ENCODE results near the gene LPP.

Gene LPP

DNA sequence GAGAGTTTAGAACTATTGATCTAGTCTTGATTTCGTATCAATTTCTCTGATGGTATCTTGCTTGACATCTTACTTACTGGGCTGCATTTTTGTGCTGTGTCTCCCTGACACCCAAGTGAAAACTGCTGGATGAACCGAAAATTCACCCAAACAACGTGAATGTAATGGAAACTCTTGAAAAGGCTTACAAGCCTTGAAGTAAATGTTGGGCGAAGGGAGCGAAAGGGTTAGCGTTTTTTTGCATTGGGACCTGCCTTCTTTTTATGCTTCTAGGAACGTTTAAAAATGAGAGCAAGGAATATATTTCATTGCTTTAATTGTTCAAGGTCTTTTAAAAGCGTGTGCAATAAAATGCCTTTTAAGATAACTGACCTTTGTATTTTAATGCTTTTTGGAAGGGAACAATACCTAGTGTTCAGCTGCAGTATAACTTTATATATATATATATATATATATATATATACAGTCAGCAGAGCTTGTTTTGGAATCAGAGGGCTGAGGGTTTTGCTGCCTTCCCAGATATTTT is 94.1 kb downstream of the LPP start:
- no peak for DNase-seq (ENCODE audit: low read depth)

DNA sequence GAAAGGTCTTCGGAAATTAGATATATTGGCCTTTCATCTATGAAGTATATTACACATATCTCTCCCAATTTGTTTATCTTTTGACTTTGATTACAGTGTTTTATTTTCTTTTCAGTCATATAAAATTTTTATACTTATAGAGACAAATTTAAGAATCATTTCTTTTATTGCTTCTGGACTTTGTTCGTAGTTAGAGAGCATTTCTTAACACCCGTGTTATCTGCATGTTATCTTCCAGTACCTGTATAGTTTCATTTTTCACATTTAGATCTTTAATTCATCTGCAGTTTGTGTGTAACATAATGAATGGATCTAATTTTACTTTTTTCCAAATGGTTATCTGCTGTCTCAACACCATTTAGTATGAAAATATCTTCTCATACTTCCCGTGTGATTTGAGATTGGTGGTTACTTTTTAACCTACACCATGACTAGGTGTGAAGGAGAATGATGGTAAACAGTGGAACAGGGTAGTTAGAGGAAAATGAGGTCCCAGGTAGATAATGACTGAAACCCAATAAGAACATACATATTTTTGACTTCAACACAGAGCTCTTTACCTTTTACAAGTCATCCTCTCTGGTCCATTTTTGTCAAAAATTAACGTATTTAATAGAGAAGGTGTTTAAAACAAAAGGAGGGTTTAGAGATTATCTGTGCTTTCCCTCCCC is 99.3 kb downstream of the LPP start:
- DNase-seq (ENCODE audit: low read depth) = no peak

DNA sequence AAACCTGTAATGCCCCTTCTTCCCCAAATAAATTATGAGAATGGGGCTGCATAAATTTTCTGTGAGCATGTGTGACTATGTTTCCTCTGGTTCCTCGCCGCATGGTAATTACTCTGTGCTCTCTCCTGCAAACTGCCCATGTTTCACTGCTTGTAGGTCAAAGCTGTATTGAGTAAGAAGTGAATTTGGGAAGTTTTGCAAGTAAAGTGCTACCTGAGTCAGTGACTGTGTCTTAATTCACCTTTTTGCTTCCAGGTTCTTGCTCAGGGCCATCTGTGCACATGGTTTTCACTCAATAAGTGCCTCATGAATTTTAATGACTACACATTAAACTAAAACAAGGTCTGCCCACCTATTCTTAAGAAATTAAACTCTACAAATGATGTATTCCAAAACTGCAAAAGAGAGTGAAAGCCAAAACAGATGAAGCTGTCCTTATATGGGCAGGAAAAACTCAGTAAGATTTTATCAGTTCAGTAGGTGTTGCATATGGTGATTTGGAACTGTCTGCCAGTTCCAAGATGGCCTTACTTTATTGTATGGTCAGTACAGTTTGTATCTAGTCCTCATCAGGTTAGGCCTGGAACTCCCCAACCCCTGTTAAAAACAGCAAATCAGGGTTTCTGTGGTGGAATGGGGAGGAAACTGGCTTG is 100.0 kb downstream of the LPP start:
- no peak for DNase-seq (ENCODE audit: low read depth)

DNA sequence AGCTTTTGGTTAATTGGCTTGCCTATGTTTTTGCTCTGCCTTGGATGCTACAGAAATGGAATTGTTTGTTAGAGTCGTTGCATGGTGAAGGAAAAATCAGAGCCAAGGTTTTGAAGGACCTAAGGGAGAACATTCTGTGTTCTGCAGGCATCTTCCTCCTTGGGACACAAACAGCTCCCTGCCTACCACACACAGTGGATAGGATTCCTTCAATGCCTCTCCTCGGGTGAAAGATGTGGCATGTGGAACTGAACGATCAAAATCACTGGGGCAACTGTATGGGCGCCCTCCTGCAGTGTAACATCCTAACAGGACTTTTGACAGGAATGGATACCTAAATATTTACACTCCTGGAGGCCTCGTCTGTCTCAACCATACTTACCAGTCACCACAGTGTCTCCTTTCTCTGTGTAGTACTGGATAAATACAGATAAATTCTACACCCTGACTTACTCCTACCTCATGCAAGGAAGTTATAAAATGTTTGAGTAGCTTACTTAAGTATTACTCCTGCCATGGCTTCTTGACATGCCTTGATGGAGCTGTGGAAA is 100.6 kb downstream of the LPP start:
- DNase-seq (ENCODE audit: low read depth) = no peak

DNA sequence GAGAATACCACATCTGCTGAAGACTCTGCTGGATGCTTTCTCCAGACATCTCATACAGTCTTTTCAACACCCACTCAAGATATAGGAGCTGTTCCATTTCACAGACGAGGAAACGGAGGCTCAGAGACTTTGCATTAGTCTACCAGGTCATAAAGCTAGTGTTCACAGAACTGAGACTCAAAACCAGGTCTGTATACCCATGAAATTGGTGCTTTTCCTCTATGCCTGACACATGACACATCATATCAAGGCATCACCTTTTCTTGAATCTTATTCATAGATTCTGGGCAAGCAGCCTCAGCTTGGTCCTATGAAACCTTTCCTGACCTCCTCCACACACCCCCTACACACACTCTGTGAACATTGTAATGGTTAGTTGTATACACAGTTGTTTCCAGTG is 101.2 kb downstream of the LPP start:
- no peak for DNase-seq (ENCODE audit: low read depth)

DNA sequence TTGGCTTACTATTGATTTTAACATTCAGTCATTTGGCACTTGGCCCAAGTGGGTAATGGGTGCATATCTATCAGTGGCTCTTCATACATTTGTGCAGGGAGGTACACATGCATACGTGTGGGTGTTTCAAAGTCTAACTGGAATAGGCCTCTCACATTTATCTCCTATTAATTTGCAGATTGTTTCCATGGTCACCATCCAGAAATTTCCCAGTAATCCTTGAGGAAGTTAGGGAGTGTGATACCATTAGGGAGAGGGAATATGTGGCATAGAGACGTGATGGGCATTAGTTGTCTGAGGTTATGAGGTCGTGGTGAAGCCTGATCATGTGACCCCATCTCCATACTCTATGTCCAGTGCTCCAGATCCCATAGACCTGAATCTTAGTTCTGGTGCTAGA is 102.8 kb downstream of the LPP start:
- no peak for DNase-seq (ENCODE audit: low read depth)

DNA sequence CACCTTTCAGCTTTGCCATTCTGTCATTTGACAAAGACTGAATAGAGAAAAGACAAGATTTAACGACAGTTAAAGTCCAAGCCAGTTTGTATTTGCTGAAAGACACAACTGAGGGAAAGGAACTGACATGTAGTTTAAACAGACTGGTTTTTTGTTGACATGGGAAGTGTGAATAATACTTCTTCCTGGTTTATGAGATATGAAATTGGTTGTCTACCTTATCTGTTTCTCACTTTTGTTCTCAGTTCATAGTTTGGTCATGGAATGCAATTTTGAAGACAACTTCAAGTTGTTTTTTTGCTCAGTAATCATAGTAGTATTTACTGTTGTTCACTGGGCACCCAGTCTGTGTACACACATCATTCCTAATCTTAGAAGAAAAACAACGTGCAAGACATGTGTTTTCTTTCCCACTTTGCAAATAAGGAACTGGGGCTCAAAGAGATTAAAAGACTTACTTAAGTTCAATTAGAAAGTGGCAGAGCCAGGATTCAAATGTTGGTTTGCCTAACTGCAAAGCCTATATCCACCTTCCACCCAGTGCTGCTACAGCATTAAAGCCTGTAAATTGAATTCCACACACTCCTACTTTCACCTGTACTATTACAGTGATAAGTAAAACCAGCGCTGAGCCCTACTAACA is 103.5 kb downstream of the LPP start:
- no peak for DNase-seq (ENCODE audit: low read depth)

DNA sequence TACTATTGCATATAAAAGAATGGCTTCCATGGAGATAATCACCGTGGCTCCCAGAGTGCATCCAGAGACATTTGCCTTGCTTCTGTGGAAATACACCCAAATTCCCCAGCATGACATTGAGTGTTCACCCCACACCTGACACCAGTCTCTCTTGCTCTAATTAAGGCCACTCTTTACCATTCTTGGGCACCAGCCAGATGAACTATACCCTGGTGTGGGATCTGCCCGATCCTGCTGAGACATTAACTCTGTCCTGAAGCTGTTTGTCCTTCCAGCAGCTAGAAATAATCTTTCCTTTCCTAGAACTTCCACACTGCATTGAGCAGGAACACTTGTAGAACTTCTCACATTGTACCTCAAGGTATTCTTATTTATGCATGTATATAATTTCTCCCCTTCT is 105.2 kb downstream of the LPP start:
- no peak for DNase-seq (ENCODE audit: low read depth)

DNA sequence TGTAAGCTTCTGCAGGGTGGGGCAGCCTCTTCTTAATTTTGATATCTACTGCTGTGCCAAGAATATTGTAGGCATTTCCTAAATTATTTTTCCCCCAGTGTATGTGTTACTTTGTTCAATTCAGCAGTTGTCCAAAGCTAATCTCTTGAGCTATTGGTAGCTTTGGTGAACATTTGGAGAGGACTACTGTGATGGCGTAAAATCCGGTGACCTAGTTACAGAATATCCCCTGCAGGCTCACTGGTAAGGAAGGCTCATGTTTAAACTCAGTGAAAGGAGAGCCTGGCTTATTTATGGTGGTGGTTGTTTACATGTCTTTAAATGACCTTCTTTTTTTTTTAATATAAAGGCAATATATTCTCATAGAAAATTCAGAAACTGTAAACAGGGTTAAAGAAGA is 105.6 kb downstream of the LPP start:
- no peak for DNase-seq (ENCODE audit: low read depth)

DNA sequence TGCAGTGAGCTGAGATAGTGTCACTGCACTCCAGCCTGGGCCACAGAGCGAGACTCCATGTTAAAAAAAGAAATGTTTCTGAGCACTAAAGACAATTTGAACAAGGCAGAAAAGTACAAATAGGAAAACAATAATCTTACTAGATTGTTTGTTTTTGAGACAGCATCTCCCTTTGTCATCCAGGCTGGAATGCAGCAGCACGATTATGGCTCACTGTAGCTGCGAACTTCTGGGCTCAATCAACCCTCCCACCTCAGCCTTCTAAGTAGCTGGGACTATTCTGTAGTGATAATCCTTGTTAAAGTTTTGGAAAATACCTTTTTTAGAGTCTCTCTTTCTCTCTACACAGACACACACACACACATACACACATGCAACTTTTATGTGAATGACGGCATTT is 107.1 kb downstream of the LPP start:
- DNase-seq (ENCODE audit: low read depth) = no peak

DNA sequence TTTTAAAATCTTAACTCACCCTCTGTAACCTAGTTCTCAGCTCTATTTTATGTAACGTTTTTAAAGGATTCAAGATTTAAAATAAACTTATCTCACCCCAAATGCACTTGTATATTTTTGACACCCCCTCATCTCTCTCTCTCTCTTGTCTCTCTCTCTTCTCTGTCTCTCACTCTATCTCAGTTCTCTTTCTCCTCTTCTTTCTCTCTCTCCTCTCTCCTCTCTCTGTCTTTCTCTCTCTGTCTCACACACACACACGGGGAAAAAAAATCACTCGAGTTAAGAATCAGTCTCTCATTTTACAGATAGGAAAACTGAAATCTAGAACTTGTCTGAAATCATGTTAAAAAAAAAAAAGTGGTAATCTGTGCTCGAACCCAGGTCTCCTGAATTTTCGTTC is 108.5 kb downstream of the LPP start:
- no peak for DNase-seq (ENCODE audit: low read depth)

DNA sequence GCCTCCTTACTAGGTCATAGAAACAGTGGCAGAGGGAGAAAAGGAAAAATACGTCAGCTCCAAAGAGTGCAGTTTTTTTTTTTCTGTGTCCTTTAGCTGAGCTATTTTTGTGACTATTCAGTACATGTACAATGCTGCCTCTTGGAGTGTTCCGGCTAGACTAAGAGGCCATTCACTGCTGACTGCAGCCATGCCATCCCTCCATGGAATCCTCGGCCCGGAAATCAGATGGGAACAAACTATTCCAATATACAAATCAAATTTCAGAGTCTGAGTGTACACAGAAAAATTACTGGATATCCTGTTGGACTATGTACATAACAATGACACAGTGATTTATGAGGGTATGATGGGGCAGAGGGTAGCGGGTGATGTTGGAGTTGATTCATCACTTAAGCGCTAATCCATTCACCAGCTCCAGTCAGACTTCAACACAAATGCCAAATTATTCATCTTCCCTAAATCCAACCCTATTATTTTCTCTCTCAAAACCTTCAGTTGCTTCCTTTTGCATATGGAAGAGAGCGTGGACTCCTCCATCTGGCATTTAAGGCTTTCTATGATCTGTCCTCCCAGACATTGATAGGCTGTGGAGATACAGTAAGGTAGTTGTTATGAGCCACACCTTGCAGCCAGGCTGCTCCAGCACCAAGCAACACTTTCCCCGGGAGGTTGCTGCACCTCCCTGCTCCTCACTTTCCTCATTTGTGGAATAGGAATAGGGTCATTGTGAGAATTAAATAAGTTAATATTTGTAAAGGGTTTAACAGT is 109.1 kb downstream of the LPP start:
- DNase-seq (ENCODE audit: low read depth) = peak; percentile 70

DNA sequence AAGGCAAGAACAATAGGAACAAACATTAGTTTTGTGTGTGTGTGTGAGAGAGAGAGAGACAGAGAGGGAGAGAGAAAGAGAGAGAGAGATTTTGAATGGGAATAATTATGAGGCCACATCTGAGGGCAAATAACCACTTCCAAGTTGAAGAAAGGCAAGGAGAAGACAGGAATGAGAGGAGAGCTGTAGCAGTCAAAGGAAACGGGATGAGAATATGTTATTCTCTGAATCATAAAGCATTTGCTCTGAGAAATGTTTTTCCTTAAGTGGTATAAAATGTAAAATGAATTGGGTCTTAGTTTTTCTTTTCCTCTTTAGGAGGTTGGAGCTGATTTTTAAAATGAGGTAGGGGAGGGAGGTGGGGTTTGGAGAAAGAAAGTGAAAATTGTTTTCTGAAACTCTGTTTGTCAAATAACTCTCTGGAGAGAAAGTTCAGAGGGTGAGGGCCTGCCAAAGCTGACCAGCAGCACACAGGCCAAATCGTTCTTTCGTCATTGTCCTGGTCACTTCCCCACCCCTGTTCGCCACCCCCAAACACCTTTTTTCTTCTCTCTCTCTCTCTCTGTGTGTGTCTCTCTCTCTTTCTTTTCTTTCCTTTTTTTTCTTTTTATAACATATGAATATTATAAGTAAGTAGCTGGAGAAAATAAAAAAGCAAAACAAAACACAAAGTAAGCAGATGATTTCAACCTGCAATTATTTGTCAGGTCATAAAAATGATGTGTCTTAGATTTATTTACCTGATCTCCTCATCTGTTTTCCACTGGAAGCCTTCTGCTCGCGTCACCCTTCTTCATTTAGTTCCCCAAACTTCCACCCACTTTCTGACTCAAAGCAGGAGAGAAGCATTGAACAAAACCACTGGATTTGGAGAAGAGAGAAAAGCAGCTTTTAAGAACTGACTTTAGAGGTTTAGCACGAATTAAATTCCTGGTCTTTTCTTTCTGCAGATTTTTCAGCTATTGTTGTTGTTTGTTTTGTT is 110.6 kb downstream of the LPP start:
- DNase-seq (ENCODE audit: low read depth) = peak; percentile 69

DNA sequence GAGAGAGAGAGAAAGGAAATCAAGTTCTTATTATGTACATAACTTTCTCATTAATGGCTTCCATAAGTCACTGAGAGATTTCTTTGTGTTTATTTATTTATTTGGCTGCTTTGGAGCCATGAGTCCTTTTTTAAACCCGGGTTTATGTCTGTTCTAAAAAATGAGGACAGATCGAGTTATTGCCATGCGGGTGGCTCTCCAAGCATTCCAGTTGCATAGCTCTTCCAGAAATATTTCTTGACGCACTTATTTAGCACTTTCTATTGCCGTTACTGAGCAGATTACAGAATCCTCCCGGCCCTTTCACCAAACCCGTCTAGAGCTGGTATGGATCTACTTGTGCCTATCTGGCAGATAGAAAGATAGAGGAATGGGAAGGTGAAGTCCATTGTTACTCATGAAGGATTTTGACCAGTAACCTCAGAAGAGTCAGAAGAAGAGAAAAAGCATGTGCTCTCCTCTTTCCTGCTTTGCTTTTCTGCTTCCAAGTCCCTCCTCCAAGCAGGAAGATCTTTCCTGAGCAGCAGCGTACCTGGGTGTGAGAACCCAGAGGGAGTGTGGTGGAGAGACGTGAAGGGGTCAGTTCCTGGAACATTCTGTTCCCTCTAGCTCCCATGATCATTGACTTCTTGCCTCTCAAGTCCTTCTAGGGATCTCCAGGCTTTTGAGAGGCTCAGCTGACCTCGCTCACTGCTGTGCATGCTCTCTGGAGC is 112.8 kb downstream of the LPP start:
- peak; percentile 74 for DNase-seq (ENCODE audit: low read depth)

DNA sequence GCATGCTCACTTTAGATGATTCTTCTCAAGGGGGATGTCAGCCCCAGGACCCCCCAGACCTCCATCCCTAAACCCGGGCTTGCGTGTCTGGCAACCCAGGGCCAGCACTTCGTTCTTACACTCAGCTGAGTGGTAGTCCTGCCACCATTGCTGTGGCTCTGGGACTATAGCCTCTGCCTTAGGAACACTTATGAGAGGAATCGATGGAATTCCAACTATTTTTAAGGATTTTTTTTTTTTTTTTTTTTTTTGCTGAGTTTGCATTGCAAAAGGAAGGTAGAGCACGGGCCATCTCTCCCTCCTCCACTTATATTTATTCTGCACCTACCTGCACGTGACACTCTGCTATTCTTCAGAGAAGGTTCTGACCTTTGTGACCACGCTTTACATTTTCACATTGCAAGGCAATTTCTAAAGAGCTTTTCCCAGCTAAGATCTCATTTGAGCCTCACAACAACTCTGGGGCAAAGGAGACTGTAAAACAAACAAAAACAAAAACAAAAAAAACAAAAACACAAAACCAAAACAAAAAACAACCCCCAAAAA is 113.9 kb downstream of the LPP start:
- no peak for DNase-seq (ENCODE audit: low read depth)

DNA sequence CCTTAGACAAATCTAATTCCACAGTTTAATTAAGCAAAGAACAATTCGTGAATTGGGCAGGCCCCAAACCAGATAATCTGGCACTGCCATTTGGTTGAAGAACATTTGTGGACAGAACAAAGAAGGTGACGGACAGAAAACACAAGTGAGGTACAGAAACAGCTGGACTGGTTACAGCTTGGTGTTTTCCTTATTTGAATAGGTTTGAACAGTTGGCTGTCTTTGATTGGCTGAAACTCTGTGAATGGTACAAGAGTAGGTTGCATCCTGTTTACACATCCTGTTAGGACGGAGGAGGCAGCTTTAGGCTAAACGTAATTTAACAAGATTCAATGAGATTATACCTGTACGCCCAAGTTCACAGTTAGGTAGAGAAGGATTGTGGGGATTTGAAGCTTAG is 114.4 kb downstream of the LPP start:
- no peak for DNase-seq (ENCODE audit: low read depth)

DNA sequence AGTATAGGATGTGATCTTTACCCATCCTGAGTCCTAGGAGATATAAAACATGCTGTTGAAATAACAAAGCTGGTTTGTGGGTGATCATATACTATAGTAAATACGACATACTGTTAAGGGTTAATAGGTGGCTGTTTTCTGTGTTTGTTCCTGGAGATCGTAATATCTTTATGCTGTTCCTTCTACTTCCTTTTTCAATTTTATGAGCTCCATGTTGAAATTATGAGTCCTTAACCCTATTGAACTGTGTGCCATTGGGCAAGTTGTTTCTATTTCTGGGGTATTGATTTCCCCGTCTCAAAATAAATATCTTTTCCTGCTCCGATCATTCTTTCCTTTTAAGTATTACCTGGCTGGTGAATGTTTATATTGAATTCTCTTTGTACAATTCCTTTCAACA is 115.1 kb downstream of the LPP start:
- no peak for DNase-seq (ENCODE audit: low read depth)

DNA sequence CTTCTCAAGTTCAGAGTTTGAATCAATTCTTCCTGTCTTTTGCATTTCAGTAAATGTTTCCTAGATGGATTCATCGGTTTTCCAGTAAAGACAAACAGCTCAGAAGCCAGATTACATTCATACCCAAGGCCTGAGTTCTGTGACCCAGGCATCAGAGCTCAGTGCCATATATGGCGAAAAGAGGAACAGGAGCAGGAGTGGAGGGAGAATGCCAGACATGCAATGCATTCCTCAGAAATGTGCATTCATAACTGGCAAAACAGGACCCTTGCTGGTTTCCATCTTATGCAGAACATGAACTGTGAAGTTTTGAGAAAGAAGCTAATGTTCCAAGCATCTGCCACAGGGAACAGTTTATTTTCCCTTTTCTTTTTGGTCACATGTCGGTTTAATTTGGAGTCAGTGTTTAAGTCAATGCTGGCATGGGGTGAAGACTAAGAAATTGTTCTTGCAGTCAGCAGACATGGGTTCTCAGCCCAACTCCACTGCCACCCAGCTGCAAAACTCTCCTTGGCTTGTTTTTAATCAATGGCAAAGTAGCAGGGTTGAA is 116.5 kb downstream of the LPP start:
- DNase-seq (ENCODE audit: low read depth) = peak; percentile 86

DNA sequence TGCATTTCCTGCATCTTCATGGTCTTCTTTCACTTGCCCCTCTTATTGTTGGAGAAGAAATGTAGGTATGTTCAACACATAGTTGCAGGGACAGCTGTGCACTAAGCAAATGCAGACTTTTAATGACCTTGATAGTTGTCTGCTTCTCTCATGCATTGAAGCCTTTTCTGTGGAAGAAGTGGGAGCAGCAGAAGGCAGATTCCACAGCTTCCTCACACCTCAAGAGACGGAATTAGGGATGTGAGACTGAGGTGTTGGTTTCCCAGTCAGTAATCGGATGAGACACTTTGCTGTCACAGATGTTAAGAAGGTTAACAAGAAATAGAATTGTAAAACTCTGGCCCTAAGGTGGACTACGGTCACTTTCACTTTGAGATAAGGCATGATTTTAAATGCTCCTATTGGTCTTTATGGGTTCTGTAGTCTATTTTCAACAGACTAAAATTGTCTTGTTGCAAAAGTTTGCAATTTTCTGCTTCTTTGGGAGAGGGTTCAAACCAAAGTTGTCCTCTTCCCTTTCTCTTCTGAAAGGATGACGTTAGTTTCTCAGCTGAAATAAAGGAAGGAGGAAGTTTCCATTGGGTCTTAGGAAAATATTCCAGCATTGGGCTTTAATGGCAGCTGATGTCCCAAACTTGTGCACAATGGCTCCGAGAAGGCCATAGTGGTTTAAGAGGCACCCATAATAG is 117.4 kb downstream of the LPP start:
- DNase-seq (ENCODE audit: low read depth) = no peak

All from GM04504 (cell line).